ENCODE results near the gene TP53I11. TPM values are rescaled to one million over a fixed set of nuclear protein-coding genes. Genes with fewer than 3 reads are reported as not detected.

The TP53I11 gene
- total and polyA plus RNA-seq, 8 donors = 12.4 to 155 (median 27.3) TPM

GRCh38 chr11:44964526-44965209, 14.0 kb upstream of the TP53I11 start:
- peak in 1 of 2 donors; percentile 16 for DNase-seq
- no peak overlapping the region for H3K27ac ChIP-seq
- 60 to 77% (median 74%) methylated on average over 6 to 9 of the region's 9 CpGs for WGBS, 5 donors
- no peaks in the 10 kb centered on the region for H3K27me3 ChIP-seq
- no peak overlapping the region for H3K4me3 ChIP-seq
- no peaks in the 10 kb centered on the region for H3K9me3 ChIP-seq
- no peaks in the 10 kb centered on the region for H3K4me1 ChIP-seq
- H3K36me3 ChIP-seq = no peaks in the 10 kb centered on the region
- intact Hi-C loops (cut with DNase I; ENCODE audit: low total_unique reads) = no loop called here
- TF ChIP-seq, protein P1, sequence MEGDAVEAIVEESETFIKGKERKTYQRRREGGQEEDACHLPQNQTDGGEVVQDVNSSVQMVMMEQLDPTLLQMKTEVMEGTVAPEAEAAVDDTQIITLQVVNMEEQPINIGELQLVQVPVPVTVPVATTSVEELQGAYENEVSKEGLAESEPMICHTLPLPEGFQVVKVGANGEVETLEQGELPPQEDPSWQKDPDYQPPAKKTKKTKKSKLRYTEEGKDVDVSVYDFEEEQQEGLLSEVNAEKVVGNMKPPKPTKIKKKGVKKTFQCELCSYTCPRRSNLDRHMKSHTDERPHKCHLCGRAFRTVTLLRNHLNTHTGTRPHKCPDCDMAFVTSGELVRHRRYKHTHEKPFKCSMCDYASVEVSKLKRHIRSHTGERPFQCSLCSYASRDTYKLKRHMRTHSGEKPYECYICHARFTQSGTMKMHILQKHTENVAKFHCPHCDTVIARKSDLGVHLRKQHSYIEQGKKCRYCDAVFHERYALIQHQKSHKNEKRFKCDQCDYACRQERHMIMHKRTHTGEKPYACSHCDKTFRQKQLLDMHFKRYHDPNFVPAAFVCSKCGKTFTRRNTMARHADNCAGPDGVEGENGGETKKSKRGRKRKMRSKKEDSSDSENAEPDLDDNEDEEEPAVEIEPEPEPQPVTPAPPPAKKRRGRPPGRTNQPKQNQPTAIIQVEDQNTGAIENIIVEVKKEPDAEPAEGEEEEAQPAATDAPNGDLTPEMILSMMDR (IDR thresholded peaks at IDR 0.05) = no peak
- TF ChIP-seq EP300 (IDR thresholded peaks at IDR 0.05) = no peak
- TF ChIP-seq POLR2AphosphoS5 (IDR thresholded peaks at IDR 0.05) = no peak
- TF ChIP-seq POLR2A (IDR thresholded peaks at IDR 0.05) = no peak

- whole genome bisulfite sequencing, 5 donors = 83 to 97% (median 95%) methylated on average over 5 of the region's 5 CpGs
- no peaks in the 10 kb centered on the region for H3K9me3 ChIP-seq
- H3K27ac ChIP-seq = no peak overlapping the region
Measured at GRCh38 chr11:44963948-44964347, 13.3 kb upstream of the TP53I11 start.

GRCh38 chr11:44963136-44963535, 12.5 kb upstream of the TP53I11 start:
- no peak overlapping the region for H3K27ac ChIP-seq
- H3K36me3 ChIP-seq = no peaks in the 10 kb centered on the region
- no peak overlapping the region for H3K4me3 ChIP-seq
- intact Hi-C loops (cut with DNase I; ENCODE audit: low total_unique reads) = no loop called here
- H3K9me3 ChIP-seq = no peaks in the 10 kb centered on the region
- WGBS, 5 donors = 73 to 92% (median 87%) methylated on average over 2 to 7 of the region's 7 CpGs
- peak in 1 of 2 donors; percentile 39 for DNase-seq
- TF ChIP-seq EP300 (IDR thresholded peaks at IDR 0.05) (no peak), POLR2AphosphoS5 (IDR thresholded peaks at IDR 0.05) (no peak), POLR2A (IDR thresholded peaks at IDR 0.05) (no peak)
- TF ChIP-seq, protein P1 (IDR thresholded peaks at IDR 0.05) = no peak
- H3K27me3 ChIP-seq = no peaks in the 10 kb centered on the region
- peaks cover 0 to 8% (median 0%) of the 10 kb centered on the region in 4 donors for H3K4me1 ChIP-seq

More at GRCh38 chr11:44963948-44964347, 13.3 kb upstream of the TP53I11 start:
- intact Hi-C loops (cut with DNase I; ENCODE audit: low total_unique reads) = no loop called here
- no peak for DNase-seq
- Histone ChIP-seq H3K27me3 (no peaks in the 10 kb centered on the region), H3K4me3 (no peak overlapping the region), H3K36me3 (no peaks in the 10 kb centered on the region), H3K4me1 (peaks cover 0 to 2% (median 0%) of the 10 kb centered on the region in 4 donors)
- TF ChIP-seq, protein P1 (IDR thresholded peaks at IDR 0.05) = no peak
- TF ChIP-seq POLR2AphosphoS5 (IDR thresholded peaks at IDR 0.05) (no peak), EP300 (IDR thresholded peaks at IDR 0.05) (no peak), POLR2A (IDR thresholded peaks at IDR 0.05) (no peak)

DNA sequence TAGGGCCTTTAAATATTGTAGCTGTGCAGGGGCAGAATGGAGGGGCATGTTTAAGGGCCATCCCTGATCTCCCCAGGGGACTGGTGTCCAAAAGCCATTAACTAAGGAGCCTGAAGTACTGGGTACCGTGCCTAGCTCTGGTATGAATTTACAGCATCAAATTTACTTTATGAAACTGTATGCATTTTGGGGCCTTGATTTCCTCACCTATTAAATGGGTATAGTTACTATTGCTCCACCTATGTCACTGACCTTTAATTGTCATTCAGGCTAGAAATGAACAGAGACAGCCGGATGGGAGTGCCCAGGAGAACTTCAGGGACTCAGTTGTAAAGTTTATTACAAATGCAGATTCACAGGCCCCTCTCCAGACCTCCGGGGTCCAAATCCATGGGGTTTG, 11.8 kb upstream of the TP53I11 start:
- no peak overlapping the region for H3K27ac ChIP-seq
- no peak for DNase-seq
- TF ChIP-seq, protein P1 (IDR thresholded peaks at IDR 0.05) = no peak
- TF ChIP-seq EP300 (IDR thresholded peaks at IDR 0.05) (no peak), POLR2AphosphoS5 (IDR thresholded peaks at IDR 0.05) (no peak), POLR2A (IDR thresholded peaks at IDR 0.05) (no peak)
- H3K9me3 ChIP-seq = no peaks in the 10 kb centered on the region
- 77 to 97% (median 86%) methylated on average over 3 of the region's 3 CpGs for WGBS, 5 donors
- peaks cover under 1 to 15% (median 5%) of the 10 kb centered on the region in 4 donors for H3K4me1 ChIP-seq
- H3K36me3 ChIP-seq = no peaks in the 10 kb centered on the region
- intact Hi-C loops (cut with DNase I; ENCODE audit: low total_unique reads) = no loop called here
- no peak overlapping the region for H3K4me3 ChIP-seq
- H3K27me3 ChIP-seq = no peaks in the 10 kb centered on the region

Measured in stomach (tissue), 9 donors.